VCaP (cell line): ENCODE measurements around the gene GLDN.
"Not testable (repeated sequence)": the region's sequence is repeated elsewhere in the genome, so short reads cannot be mapped to it uniquely, and the experiment has no call there.

Source experiments
- H3K27ac ChIP-seq: fragments of 450-650 bp; 2 replicates; pipeline ENCODE4 v1.5.1; 2017
- CTCF ChIP-seq: fragments of 450-650 bp; conservative IDR thresholded peaks from 2 replicates; pipeline ENCODE4 v1.5.1; 2017; ENCODE audit warnings: mild to moderate bottlenecking, moderate library complexity

The GLDN gene

GRCh38 chr15:51403946-51404695 lies 62.7 kb downstream of the GLDN start:
- TF ChIP-seq CTCF, result no peak
- no peak overlapping the region for H3K27ac ChIP-seq

- no peak overlapping the region for H3K27ac ChIP-seq
- TF ChIP-seq CTCF, result no peak
Observed at GRCh38 chr15:51405693-51406523, 64.5 kb downstream of the GLDN start.

- no peak overlapping the region for H3K27ac ChIP-seq
- TF ChIP-seq CTCF, result no peak
Observed at GRCh38 chr15:51414256-51414860, 72.9 kb downstream of the GLDN start.

GRCh38 chr15:51416129-51416528 lies 74.7 kb downstream of the GLDN start:
- no peak for TF ChIP-seq CTCF
- no peak overlapping the region for H3K27ac ChIP-seq

- not testable (repeated sequence) for H3K27ac ChIP-seq
Observed at GRCh38 chr15:51423040-51423439, 81.6 kb downstream of the GLDN start.

- TF ChIP-seq CTCF, result no peak
- no peak overlapping the region for H3K27ac ChIP-seq
Observed at GRCh38 chr15:51424780-51425179, 83.3 kb downstream of the GLDN start.

GRCh38 chr15:51425517-51426040 lies 84.1 kb downstream of the GLDN start:
- H3K27ac ChIP-seq, result no peak overlapping the region
- no peak for TF ChIP-seq CTCF
